Measurements from ENCODE around the gene FMO3. TPM values are rescaled to one million over a fixed set of nuclear protein-coding genes. Genes with fewer than 3 reads are reported as not detected.

Gene FMO3
- total RNA-seq, 5 donors from 2014 or later (not counting 1 experiment from before 2014, with no cell fraction given) = 0.20 TPM; not detected in 4

DNA sequence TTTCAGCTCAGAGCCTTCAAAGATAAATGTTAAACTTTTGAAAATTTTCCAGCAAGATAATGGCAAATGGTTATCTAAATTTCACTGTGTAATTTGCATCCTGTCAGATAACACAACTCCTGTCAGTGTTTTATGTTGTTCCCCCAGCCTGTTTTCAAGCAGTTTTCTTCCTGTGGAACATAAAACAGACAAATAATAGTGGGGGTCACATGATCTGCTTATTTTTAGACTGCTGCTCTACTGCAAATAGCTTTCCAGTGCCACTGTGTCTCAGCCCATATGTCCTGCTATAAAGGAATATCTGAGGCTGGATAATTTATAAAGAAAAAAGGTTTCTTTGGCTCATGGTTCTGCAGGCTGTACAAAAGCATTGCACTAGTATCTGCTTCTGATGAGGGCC is 32.2 kb downstream of the FMO3 start:
- Histone ChIP-seq H3K9me3 (no peaks in the 10 kb centered on the region), H3K27ac (ENCODE audit: low read length) (no peak overlapping the region), H3K4me1 (ENCODE audit: control insufficient read depth in 1 of 2, extremely low read depth in 1 of 2, insufficient read depth in 2 of 2, low read length in 2 of 2) (no peaks in the 10 kb centered on the region), H3K36me3 (ENCODE audit: control insufficient read depth in 2 of 2, extremely low read depth in 1 of 2, insufficient read depth in 1 of 2, low read length in 1 of 2) (no peaks in the 10 kb centered on the region), H3K4me3 (ENCODE audit: control insufficient read depth in 1 of 2, extremely low read depth in 1 of 2, low read length in 1 of 2) (no peak overlapping the region), H3K27me3 (replicated peaks in 1 of 2; ENCODE audit: control insufficient read depth in 2 of 2, extremely low read depth in 1 of 2, insufficient read depth in 2 of 2, low read length in 1 of 2) (no peaks in the 10 kb centered on the region)
- Mint-ChIP-seq H3K4me3 (no peak overlapping the region), H3K36me3 (no peaks in the 10 kb centered on the region), H3K27ac (no peak overlapping the region), H3K4me1 (no peaks in the 10 kb centered on the region), H3K27me3 (peaks cover 8 to 21% of the 10 kb centered on the region in 2 donors), H3K9me3 (peaks cover 0 to 7% (median 4%) of the 10 kb centered on the region in 3 donors)
- DNase-seq (no peak), ATAC-seq (replicated peaks in 1 of 4) (no peak)
- CTCF ChIA-PET = no interaction called here
- POLR2A ChIA-PET = no interaction called here

DNA sequence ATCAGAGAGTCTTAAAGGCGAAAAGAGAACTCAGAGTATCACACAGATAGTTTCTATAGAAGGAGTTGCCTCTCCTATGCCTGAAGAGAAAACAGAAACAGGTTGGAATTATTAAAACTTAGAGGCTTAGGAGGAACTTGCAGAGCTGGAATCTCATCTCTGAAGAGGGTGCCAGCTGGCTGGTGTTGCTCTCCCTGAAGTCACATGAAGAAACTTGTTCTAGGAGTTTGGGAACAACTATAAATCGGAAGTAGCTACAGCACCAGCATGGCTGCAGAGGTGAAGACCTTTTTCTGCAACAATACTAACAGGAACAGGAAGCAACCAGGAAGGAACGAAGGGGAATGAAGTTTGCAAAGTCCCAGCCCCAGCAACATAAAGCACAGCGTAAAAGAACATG is 35.8 kb downstream of the FMO3 start:
- Histone ChIP-seq H3K9me3 (no peaks in the 10 kb centered on the region), H3K4me3 (ENCODE audit: control insufficient read depth in 1 of 2, extremely low read depth in 1 of 2, low read length in 1 of 2) (no peak overlapping the region), H3K36me3 (ENCODE audit: control insufficient read depth in 2 of 2, extremely low read depth in 1 of 2, insufficient read depth in 1 of 2, low read length in 1 of 2) (no peaks in the 10 kb centered on the region), H3K4me1 (ENCODE audit: control insufficient read depth in 1 of 2, extremely low read depth in 1 of 2, insufficient read depth in 2 of 2, low read length in 2 of 2) (no peaks in the 10 kb centered on the region), H3K27me3 (replicated peaks in 1 of 2; ENCODE audit: control insufficient read depth in 2 of 2, extremely low read depth in 1 of 2, insufficient read depth in 2 of 2, low read length in 1 of 2) (peaks cover 0 to 9% of the 10 kb centered on the region in 2 experiments), H3K27ac (ENCODE audit: low read length) (no peak overlapping the region)
- ChIA-PET CTCF (no interaction called here), POLR2A (no interaction called here)
- no peak for DNase-seq
- Mint-ChIP-seq H3K4me3 (no peak overlapping the region), H3K27me3 (peaks cover 9 to 26% of the 10 kb centered on the region in 2 donors), H3K36me3 (no peaks in the 10 kb centered on the region), H3K9me3 (peaks cover 5 to 16% (median 15%) of the 10 kb centered on the region in 3 donors), H3K27ac (no peak overlapping the region), H3K4me1 (no peaks in the 10 kb centered on the region)
- WGBS (ENCODE audit: insufficient coverage) = 67% methylated on average over 1 of the region's 4 CpGs
- no peak for ATAC-seq (replicated peaks in 1 of 4)

DNA sequence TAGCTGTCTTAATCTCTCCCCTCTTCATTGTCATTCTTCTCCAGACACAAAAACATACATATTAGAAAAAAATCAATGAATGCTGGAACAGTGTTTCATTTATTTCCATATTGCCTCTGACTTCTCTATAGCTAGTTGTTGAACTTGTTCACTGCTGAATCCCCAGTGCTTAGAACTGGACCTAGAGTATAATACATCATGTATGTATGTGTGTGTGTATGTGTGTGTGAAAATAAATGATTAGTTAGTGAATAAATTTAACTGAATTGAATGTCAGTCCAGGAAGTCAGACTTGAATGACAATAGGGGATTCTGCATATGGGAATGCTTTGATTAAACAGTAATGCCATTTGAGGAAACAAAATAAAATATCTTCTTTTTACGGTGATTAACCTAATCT is 36.4 kb downstream of the FMO3 start:
- H3K27me3 Mint-ChIP-seq = peaks cover 9 to 23% of the 10 kb centered on the region in 2 donors
- no peaks in the 10 kb centered on the region for H3K9me3 ChIP-seq

DNA sequence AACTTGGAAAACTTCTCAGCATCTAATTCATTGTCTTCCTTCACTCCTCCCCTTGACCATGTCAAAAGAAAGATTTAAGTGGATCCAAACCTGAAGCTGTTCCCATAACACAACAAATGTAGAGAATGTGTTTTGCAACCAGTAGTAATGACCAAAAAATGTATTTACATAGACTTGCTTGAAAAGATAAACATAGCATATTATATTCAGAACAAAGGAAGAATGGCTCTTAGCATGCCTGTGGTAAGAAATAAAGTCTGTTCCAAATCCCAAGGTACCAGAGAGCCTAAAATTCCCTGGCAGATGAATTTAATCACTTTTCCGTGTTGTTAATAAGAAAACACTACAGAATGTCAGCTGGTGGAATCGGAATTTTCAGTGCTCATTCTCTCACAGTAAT is 36.8 kb downstream of the FMO3 start:
- DNase-seq (no peak), ATAC-seq (replicated peaks in 1 of 4) (no peak)
- ChIA-PET POLR2A (no interaction called here), CTCF (no interaction called here)
- no CpG with 5 or more reads among the region's 2 CpGs for WGBS (ENCODE audit: insufficient coverage)
- Mint-ChIP-seq H3K27ac (no peak overlapping the region), H3K36me3 (no peaks in the 10 kb centered on the region), H3K27me3 (peaks cover 9 to 22% of the 10 kb centered on the region in 2 donors), H3K4me1 (no peaks in the 10 kb centered on the region), H3K4me3 (no peak overlapping the region), H3K9me3 (peaks cover 5 to 15% (median 13%) of the 10 kb centered on the region in 3 donors)
- H3K9me3 ChIP-seq = no peaks in the 10 kb centered on the region
- no peaks in the 10 kb centered on the region for H3K4me1 ChIP-seq (ENCODE audit: control insufficient read depth in 1 of 2, extremely low read depth in 1 of 2, insufficient read depth in 2 of 2, low read length in 2 of 2)
- no peaks in the 10 kb centered on the region for H3K36me3 ChIP-seq (ENCODE audit: control insufficient read depth in 2 of 2, extremely low read depth in 1 of 2, insufficient read depth in 1 of 2, low read length in 1 of 2)
- H3K27ac ChIP-seq (ENCODE audit: low read length) = no peak overlapping the region
- H3K4me3 ChIP-seq (ENCODE audit: control insufficient read depth in 1 of 2, extremely low read depth in 1 of 2, low read length in 1 of 2) = no peak overlapping the region
- H3K27me3 ChIP-seq (replicated peaks in 1 of 2; ENCODE audit: control insufficient read depth in 2 of 2, extremely low read depth in 1 of 2, insufficient read depth in 2 of 2, low read length in 1 of 2) = peaks cover 0 to 9% of the 10 kb centered on the region in 2 experiments

More for the DNA sequence above, 36.4 kb downstream of the FMO3 start:
- no peak overlapping the region for H3K27ac ChIP-seq (ENCODE audit: low read length)
- DNase-seq = no peak
- POLR2A ChIA-PET = no interaction called here
- ATAC-seq (replicated peaks in 1 of 4) = no peak
- peaks cover 5 to 15% (median 13%) of the 10 kb centered on the region in 3 donors for H3K9me3 Mint-ChIP-seq
- H3K4me3 Mint-ChIP-seq = no peak overlapping the region
- no peaks in the 10 kb centered on the region for H3K4me1 Mint-ChIP-seq
- no peak overlapping the region for H3K4me3 ChIP-seq (ENCODE audit: control insufficient read depth in 1 of 2, extremely low read depth in 1 of 2, low read length in 1 of 2)
- no peaks in the 10 kb centered on the region for H3K36me3 Mint-ChIP-seq
- WGBS (ENCODE audit: insufficient coverage) = no CpG with 5 or more reads among the region's 1 CpG
- H3K36me3 ChIP-seq (ENCODE audit: control insufficient read depth in 2 of 2, extremely low read depth in 1 of 2, insufficient read depth in 1 of 2, low read length in 1 of 2) = no peaks in the 10 kb centered on the region
- peaks cover 0 to 9% of the 10 kb centered on the region in 2 experiments for H3K27me3 ChIP-seq (replicated peaks in 1 of 2; ENCODE audit: control insufficient read depth in 2 of 2, extremely low read depth in 1 of 2, insufficient read depth in 2 of 2, low read length in 1 of 2)
- no peak overlapping the region for H3K27ac Mint-ChIP-seq
- CTCF ChIA-PET = no interaction called here
- no peaks in the 10 kb centered on the region for H3K4me1 ChIP-seq (ENCODE audit: control insufficient read depth in 1 of 2, extremely low read depth in 1 of 2, insufficient read depth in 2 of 2, low read length in 2 of 2)

DNA sequence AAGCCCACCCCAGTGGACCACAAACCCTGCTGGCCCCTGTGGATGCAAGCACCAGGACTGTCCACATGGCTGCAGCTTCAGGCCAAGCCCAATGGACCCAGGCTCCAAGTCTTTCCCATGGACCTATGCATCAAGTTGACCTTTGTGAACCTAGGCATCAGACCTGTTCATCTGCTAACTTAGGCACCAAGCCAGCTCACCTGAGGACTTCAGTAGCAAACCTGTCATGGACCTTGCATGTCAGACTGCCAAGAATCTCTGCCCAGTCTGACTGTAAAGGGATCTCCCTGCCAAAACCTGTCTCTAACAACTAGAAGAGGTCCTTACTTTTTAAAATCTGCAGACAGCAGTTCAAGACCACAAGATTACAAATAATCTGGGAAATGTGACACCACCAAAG is 37.8 kb downstream of the FMO3 start:
- no peak overlapping the region for H3K4me3 ChIP-seq (ENCODE audit: control insufficient read depth in 1 of 2, extremely low read depth in 1 of 2, low read length in 1 of 2)
- H3K4me1 ChIP-seq (ENCODE audit: control insufficient read depth in 1 of 2, extremely low read depth in 1 of 2, insufficient read depth in 2 of 2, low read length in 2 of 2) = no peaks in the 10 kb centered on the region
- peaks cover 0 to 9% of the 10 kb centered on the region in 2 experiments for H3K27me3 ChIP-seq (replicated peaks in 1 of 2; ENCODE audit: control insufficient read depth in 2 of 2, extremely low read depth in 1 of 2, insufficient read depth in 2 of 2, low read length in 1 of 2)
- no peak for DNase-seq
- ChIA-PET CTCF (no interaction called here), POLR2A (no interaction called here)
- H3K36me3 Mint-ChIP-seq = no peaks in the 10 kb centered on the region
- no peak overlapping the region for H3K27ac Mint-ChIP-seq
- no peaks in the 10 kb centered on the region for H3K9me3 ChIP-seq
- no peak for ATAC-seq (replicated peaks in 1 of 4)
- peaks cover 5 to 15% (median 13%) of the 10 kb centered on the region in 3 donors for H3K9me3 Mint-ChIP-seq
- H3K36me3 ChIP-seq (ENCODE audit: control insufficient read depth in 2 of 2, extremely low read depth in 1 of 2, insufficient read depth in 1 of 2, low read length in 1 of 2) = no peaks in the 10 kb centered on the region
- no peaks in the 10 kb centered on the region for H3K4me1 Mint-ChIP-seq
- no peak overlapping the region for H3K27ac ChIP-seq (ENCODE audit: low read length)
- H3K27me3 Mint-ChIP-seq = peaks cover 9 to 22% of the 10 kb centered on the region in 2 donors
- no peak overlapping the region for H3K4me3 Mint-ChIP-seq

DNA sequence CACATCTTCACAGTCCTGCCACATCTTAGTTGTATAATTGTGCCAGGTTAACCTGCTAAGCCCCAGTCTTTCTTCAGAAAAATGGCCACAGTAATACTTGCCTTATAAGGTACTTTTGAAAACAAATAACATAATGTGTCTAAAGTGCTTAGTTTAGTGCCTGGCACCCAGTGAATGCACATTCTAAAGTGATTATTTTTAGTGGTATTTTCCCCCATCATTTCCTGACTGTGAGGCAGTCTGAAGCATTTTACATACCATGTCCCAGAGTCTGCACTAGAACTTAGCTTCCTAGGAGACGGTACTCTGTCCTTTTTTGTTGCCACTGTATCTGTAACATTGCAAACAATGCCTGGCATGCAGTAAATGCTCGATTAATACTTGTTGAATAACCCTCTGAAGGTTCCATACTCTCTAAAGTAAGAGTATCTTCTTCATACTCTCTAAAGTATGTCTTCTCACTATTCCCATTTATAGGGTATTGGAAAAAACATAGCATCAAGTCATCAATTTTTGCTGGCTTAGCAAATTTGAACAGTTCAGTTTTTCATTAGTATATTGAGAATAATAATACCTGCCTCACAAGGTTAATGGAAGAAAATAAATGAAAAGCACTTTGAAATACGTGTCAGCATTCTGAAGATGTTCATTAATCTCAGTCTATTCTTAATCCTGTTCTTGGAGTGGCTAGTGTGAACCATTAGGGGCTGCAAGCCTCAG is 43.7 kb downstream of the FMO3 start:
- Mint-ChIP-seq H3K27ac (no peak overlapping the region), H3K27me3 (peaks cover 6 to 15% of the 10 kb centered on the region in 2 donors), H3K36me3 (no peaks in the 10 kb centered on the region), H3K9me3 (peaks cover 0 to 1% (median under 1%) of the 10 kb centered on the region in 3 donors), H3K4me3 (no peak overlapping the region), H3K4me1 (no peaks in the 10 kb centered on the region)
- CTCF ChIA-PET = no interaction called here
- no peak for ATAC-seq (replicated peaks in 1 of 4)
- POLR2A ChIA-PET = no interaction called here
- WGBS (ENCODE audit: insufficient coverage) = no CpG with 5 or more reads among the region's 3 CpGs
- DNase-seq = no peak
- Histone ChIP-seq H3K9me3 (no peaks in the 10 kb centered on the region), H3K4me3 (ENCODE audit: control insufficient read depth in 1 of 2, extremely low read depth in 1 of 2, low read length in 1 of 2) (no peak overlapping the region), H3K27ac (ENCODE audit: low read length) (no peak overlapping the region), H3K27me3 (replicated peaks in 1 of 2; ENCODE audit: control insufficient read depth in 2 of 2, extremely low read depth in 1 of 2, insufficient read depth in 2 of 2, low read length in 1 of 2) (peaks cover 0 to 2% of the 10 kb centered on the region in 2 experiments), H3K36me3 (ENCODE audit: control insufficient read depth in 2 of 2, extremely low read depth in 1 of 2, insufficient read depth in 1 of 2, low read length in 1 of 2) (no peaks in the 10 kb centered on the region), H3K4me1 (ENCODE audit: control insufficient read depth in 1 of 2, extremely low read depth in 1 of 2, insufficient read depth in 2 of 2, low read length in 2 of 2) (no peaks in the 10 kb centered on the region)

GRCh38 chr1:171137580-171137979 is 46.9 kb downstream of the FMO3 start:
- POLR2A ChIA-PET = no interaction called here
- H3K36me3 ChIP-seq (ENCODE audit: control insufficient read depth in 2 of 2, extremely low read depth in 1 of 2, insufficient read depth in 1 of 2, low read length in 1 of 2) = no peaks in the 10 kb centered on the region
- CTCF ChIA-PET = no interaction called here
- Mint-ChIP-seq H3K27ac (no peak overlapping the region), H3K36me3 (no peaks in the 10 kb centered on the region), H3K9me3 (no peaks in the 10 kb centered on the region), H3K4me1 (no peaks in the 10 kb centered on the region), H3K4me3 (no peak overlapping the region), H3K27me3 (peaks cover 8 to 11% of the 10 kb centered on the region in 2 donors)
- H3K9me3 ChIP-seq = no peaks in the 10 kb centered on the region
- H3K4me3 ChIP-seq (ENCODE audit: control insufficient read depth in 1 of 2, extremely low read depth in 1 of 2, low read length in 1 of 2) = no peak overlapping the region
- no peak for DNase-seq
- WGBS (ENCODE audit: insufficient coverage) = no CpG with 5 or more reads among the region's 2 CpGs
- no peaks in the 10 kb centered on the region for H3K27me3 ChIP-seq (replicated peaks in 1 of 2; ENCODE audit: control insufficient read depth in 2 of 2, extremely low read depth in 1 of 2, insufficient read depth in 2 of 2, low read length in 1 of 2)
- ATAC-seq (replicated peaks in 1 of 4) = no peak
- H3K4me1 ChIP-seq (ENCODE audit: control insufficient read depth in 1 of 2, extremely low read depth in 1 of 2, insufficient read depth in 2 of 2, low read length in 2 of 2) = no peaks in the 10 kb centered on the region
- no peak overlapping the region for H3K27ac ChIP-seq (ENCODE audit: low read length)

Measured in T-cell (primary cell).